Measurements from ENCODE around the gene GRB2. TPM values are rescaled to one million over a fixed set of nuclear protein-coding genes. Genes with fewer than 3 reads are reported as not detected.
A peak's percentile ranks its signal among the peaks of the same experiment; 100 is the strongest.

GRB2 gene
- total RNA-seq, 1 donor from 2014 or later, result 320 TPM

GRCh38 chr17:75271233-75271954, 134.1 kb downstream of the GRB2 start:
- H3K36me3 Mint-ChIP-seq (ENCODE audit: low read depth), result peaks cover 42% of the 10 kb centered on the region
- peak overlapping the region; percentile 82 for H3K4me3 Mint-ChIP-seq
- POLR2A ChIA-PET, result interaction anchor here (0.6 to 7.4 kb wide), 33 partner anchors 8 to 509 kb away, joined by 3 to 110 read pairs (median 6); partner anchors contain the start of genes GGA3, GRB2, JPT1 and MRPS7
- no peak for TF ChIP-seq CTCF (IDR thresholded peaks at IDR 0.05)
- peaks cover 20% of the 10 kb centered on the region for H3K4me1 Mint-ChIP-seq
- no peaks in the 10 kb centered on the region for H3K9me3 Mint-ChIP-seq
- DNase-seq, result peak; percentile 95
- CTCF ChIA-PET, result interaction anchor here (0.6 to 3.3 kb wide), 31 partner anchors 9 to 482 kb away, joined by 3 to 38 read pairs (median 4); partner anchors contain the start of genes ARMC7, GGA3, MRPS7 and NUP85
- peak; percentile 91 for ATAC-seq (ENCODE audit: low read depth)
- no peaks in the 10 kb centered on the region for H3K27me3 Mint-ChIP-seq
- H3K27ac Mint-ChIP-seq, result peak overlapping the region; percentile 76
- intact Hi-C loops (cut with micrococcal nuclease), result loop anchor here (1.0 to 5.0 kb wide), 5 partner anchors 18 to 317 kb away; partner anchors contain the start of genes CASKIN2, SLC25A19 and TSEN54

- no peak for TF ChIP-seq CTCF (IDR thresholded peaks at IDR 0.05)
- peak within 1 kb of the TSS; percentile 79 for H3K27ac Mint-ChIP-seq
- peaks cover 45% of the 10 kb centered on the region for H3K36me3 Mint-ChIP-seq (ENCODE audit: low read depth)
- CTCF ChIA-PET, result interaction anchor here (0.6 to 3.3 kb wide), 31 partner anchors 9 to 482 kb away, joined by 3 to 38 read pairs (median 4); partner anchors contain the start of genes ARMC7, GGA3, MRPS7 and NUP85
- H3K4me1 Mint-ChIP-seq, result peaks cover 20% of the 10 kb centered on the region
- DNase-seq (no peak), ATAC-seq (ENCODE audit: low read depth) (no peak)
- peak within 1 kb of the TSS; percentile 86 for H3K4me3 Mint-ChIP-seq
- POLR2A ChIA-PET, result interaction anchor here (0.6 to 7.4 kb wide), 35 partner anchors 9 to 509 kb away, joined by 3 to 110 read pairs (median 5); partner anchors contain the start of genes GGA3, GRB2, MRPS7 and NUP85
- no peaks in the 10 kb centered on the region for H3K9me3 Mint-ChIP-seq
- intact Hi-C loops (cut with micrococcal nuclease), result loop anchor here (1.0 to 5.0 kb wide), 7 partner anchors 10 to 318 kb away; partner anchors contain the start of genes CASKIN2, GGA3, MRPS7 and SLC25A19
- H3K27me3 Mint-ChIP-seq, result no peaks in the 10 kb centered on the region
Observed at GRCh38 chr17:75270966-75271232, 134.6 kb downstream of the GRB2 start, which contains the start of gene MIF4GD. TSS of gene MIF4GD (minus strand) at chr17:75271231. CDS start at chr17:75270195, 1,036 bp downstream.

- H3K27ac Mint-ChIP-seq, result peak overlapping the region; percentile 79
- H3K9me3 Mint-ChIP-seq, result no peaks in the 10 kb centered on the region
- H3K4me1 Mint-ChIP-seq, result peaks cover 20% of the 10 kb centered on the region
- ChIA-PET POLR2A (interaction anchor here (0.6 to 7.4 kb wide), 37 partner anchors 9 to 637 kb away, joined by 3 to 110 read pairs (median 6); partner anchors contain the start of genes GGA3, GRB2, MRPS7 and NUP85), CTCF (interaction anchor here (0.6 to 3.3 kb wide), 31 partner anchors 9 to 483 kb away, joined by 3 to 38 read pairs (median 3); partner anchors contain the start of genes ARMC7, GGA3, MRPS7 and NUP85)
- intact Hi-C loops (cut with micrococcal nuclease), result loop anchor here (1.0 to 5.0 kb wide), 5 partner anchors 9 to 318 kb away; partner anchors contain the start of genes CASKIN2, GGA3, MRPS7 and TSEN54
- H3K36me3 Mint-ChIP-seq (ENCODE audit: low read depth), result peaks cover 47% of the 10 kb centered on the region
- DNase-seq, result no peak
- no peak for TF ChIP-seq CTCF (IDR thresholded peaks at IDR 0.05)
- peak; percentile 49 for ATAC-seq (ENCODE audit: low read depth)
- peak overlapping the region; percentile 86 for H3K4me3 Mint-ChIP-seq
- H3K27me3 Mint-ChIP-seq, result no peaks in the 10 kb centered on the region
Observed at GRCh38 chr17:75270218-75270965, 135.1 kb downstream of the GRB2 start.

- H3K27me3 Mint-ChIP-seq, result no peaks in the 10 kb centered on the region
- peak overlapping the region; percentile 86 for H3K4me3 Mint-ChIP-seq
- POLR2A ChIA-PET, result interaction anchor here (0.6 to 7.4 kb wide), 23 partner anchors 8 to 496 kb away, joined by 3 to 110 read pairs (median 11); partner anchors contain the start of genes GGA3, GRB2, MRPS7 and SLC25A19
- H3K9me3 Mint-ChIP-seq, result no peaks in the 10 kb centered on the region
- H3K27ac Mint-ChIP-seq, result peak overlapping the region; percentile 79
- H3K4me1 Mint-ChIP-seq, result peaks cover 20% of the 10 kb centered on the region
- peak; percentile 24 for DNase-seq
- intact Hi-C loops (cut with micrococcal nuclease), result loop anchor here (1.0 to 10.0 kb wide), 6 partner anchors 9 to 319 kb away; partner anchors contain the start of genes CASKIN2, GGA3, MRPS7 and TSEN54
- peaks cover 45% of the 10 kb centered on the region for H3K36me3 Mint-ChIP-seq (ENCODE audit: low read depth)
- ATAC-seq (ENCODE audit: low read depth), result no peak
- CTCF ChIA-PET, result interaction anchor here (0.6 to 3.3 kb wide), 9 partner anchors 20 to 483 kb away, joined by 3 to 38 read pairs (median 5); partner anchors contain the start of genes SLC25A19 and TSEN54
- TF ChIP-seq CTCF (IDR thresholded peaks at IDR 0.05), result no peak
Observed at GRCh38 chr17:75269844-75270217, 135.6 kb downstream of the GRB2 start.

Other genes with a start within 250 kb of the GRB2 start
- 365 and 394 TPM in 2 replicates for gene SUMO2, start 222.7 kb downstream of the GRB2 start, total RNA-seq
- 103 and 107 TPM in 2 replicates for gene NUP85, start 200.0 kb downstream of the GRB2 start, total RNA-seq
- gene GGA3, start 144.1 kb downstream of the GRB2 start, total RNA-seq, result 116 and 119 TPM in 2 replicates
- 67.6 and 71.3 TPM in 2 replicates for gene MRPS7, start 143.8 kb downstream of the GRB2 start, total RNA-seq
- gene MIF4GD, start 134.4 kb downstream of the GRB2 start, total RNA-seq, result 50.8 and 55.2 TPM in 2 replicates
- gene SLC25A19, start 116.2 kb downstream of the GRB2 start, total RNA-seq, result 87.6 and 96.7 TPM in 2 replicates
- 80.3 and 86.6 TPM in 2 replicates for gene TMEM94, start 51.0 kb upstream of the GRB2 start, total RNA-seq
- 1.2 and 1.4 TPM in 2 replicates for gene CASKIN2, start 109.9 kb upstream of the GRB2 start, total RNA-seq
- 21.0 and 24.9 TPM in 2 replicates for gene TSEN54, start 110.8 kb upstream of the GRB2 start, total RNA-seq
- gene LLGL2, start 120.0 kb upstream of the GRB2 start, total RNA-seq, result 27.5 and 29.9 TPM in 2 replicates
- gene MYO15B, start 182.1 kb upstream of the GRB2 start, total RNA-seq, result 207 and 264 TPM in 2 replicates
- gene SMIM5, start 227.8 kb upstream of the GRB2 start, total RNA-seq, result 1.1 and 1.7 TPM in 2 replicates

Measured in activated B cell treated with CpG ODN at 0.5 μM for 24 hours (primary cell).